Stomach (tissue), 9 donors: ENCODE results near the gene AQP12B. TPM values are rescaled to one million over a fixed set of nuclear protein-coding genes. Genes with fewer than 3 reads are reported as not detected.

Experiments used
- DNase-seq, 2 donors: peaks; one replicate each; pipeline versions ENCODE4 v3.0.0 to v3.0.0-alpha.2; 2013 to 2019
- H3K27ac ChIP-seq, 5 donors: fragments of 200-600 bp in 4 of 5; sonication (generic) in 4 of 5; one replicate each; pipeline ENCODE4 v1.5.1; 2013 to 2019; ENCODE audit warnings: mild to moderate bottlenecking in 1 of 5, moderate library complexity in 1 of 5
- H3K27me3 ChIP-seq, 3 donors: fragments of 200-600 bp; sonication (generic); one replicate each; pipeline ENCODE4 v1.5.1; 2017 to 2019; ENCODE audit warnings: mixed run types in 1 of 3
- H3K36me3 ChIP-seq, 4 donors: fragments of 200-600 bp; sonication (generic); 1 replicate in 3 of 4; 2 replicates in 1 of 4; pipeline ENCODE4 v1.5.1; 2016 to 2019
- H3K4me1 ChIP-seq, 4 donors: fragments of 200-600 bp; sonication (generic); one replicate each; pipeline ENCODE4 v1.5.1; 2016 to 2019
- H3K4me3 ChIP-seq, 4 donors: fragments of 200-600 bp; sonication (generic) in 3 of 4; one replicate each; pipeline ENCODE4 v1.5.1; 2016 to 2019; ENCODE audit warnings: mild to moderate bottlenecking in 1 of 4
- H3K9me3 ChIP-seq, 4 donors: fragments of 200-600 bp; sonication (generic); one replicate each; pipeline ENCODE4 v1.5.1; 2016 to 2019
- CTCF ChIP-seq, 7 experiments: fragments of 450-650 bp in 4 of 7; fragments of 200-600 bp in 3 of 7; sonication (generic) in 3 of 7; IDR thresholded peaks; one replicate each; pipeline ENCODE4 v1.5.1; 2016 to 2019; ENCODE audit warnings: antibody characterized with exemption in 7 of 7, control low read depth in 2 of 7, mild to moderate bottlenecking in 1 of 7
- EP300 ChIP-seq: sonication (generic); formaldehyde crosslinking; IDR thresholded peaks from one replicate; pipeline ENCODE4 v1.6.1; 2017; ENCODE audit warnings: antibody characterized with exemption
- POLR2A ChIP-seq, 4 donors: fragments of 450-650 bp; IDR thresholded peaks; one replicate each; pipeline ENCODE4 v1.6.1; 2016; ENCODE audit warnings: antibody characterized with exemption in 4 of 4, control low read depth in 2 of 4, mild to moderate bottlenecking in 1 of 4, moderate library complexity in 1 of 4
- POLR2AphosphoS5 ChIP-seq, 3 donors: sonication (generic); formaldehyde crosslinking; IDR thresholded peaks; one replicate each; pipeline ENCODE4 v1.6.1; 2016; ENCODE audit warnings: antibody characterized with exemption in 3 of 3
- WGBS, 5 donors: extraction: QIAGEN DNeasy Blood & Tissue Kit in 3 of 5; methylation state at CpG; one replicate each; pipeline versions ENCODE4 v1.1.5 to v1.1.7; 2013 to 2018; 5-methylcytosine and 5-hydroxymethylcytosine counted together
- intact Hi-C: fragments of 100-400 bp; cut with DNase I; formaldehyde crosslinking; loops from one replicate; pipeline ENCODE4 v1.15.1; 2023; ENCODE audit warnings: low total_unique reads
- polyA plus RNA-seq, 3 donors: library from polyadenylated mRNA; stranded (reverse); fragments of 200-250 nt; gene quantifications; one replicate each; pipeline ENCODE4 v1.2.3, GENCODE V29; 2013
- total RNA-seq, 5 donors: library from RNA; depleted of rRNA; stranded (reverse); fragments of >200 nt; gene quantifications; one replicate each; pipeline versions ENCODE4 v1.1.0 to v1.2.3, GENCODE V29; 2014 to 2016
- donor health status: healthy with polysubstance abuse.
- donor health status: Bipolar disorder and iron deficiency.
- donor health status: healthy.

Gene AQP12B
- total and polyA plus RNA-seq, 8 donors: 0.46 to 0.89 TPM; not detected in 6

GRCh38 chr2:240728827-240729226 lies 46.1 kb upstream of the AQP12B start:
- no peak overlapping the region for H3K4me3 ChIP-seq
- peaks cover 0 to 4% (median 0%) of the 10 kb centered on the region in 4 donors for H3K4me1 ChIP-seq
- no peaks in the 10 kb centered on the region for H3K36me3 ChIP-seq
- TF ChIP-seq EP300 (no peak), CTCF (IDR thresholded peaks at IDR 0.05) (no peak), POLR2A (IDR thresholded peaks at IDR 0.05) (no peak), POLR2AphosphoS5 (IDR thresholded peaks at IDR 0.05) (no peak)
- no peak for DNase-seq
- peaks cover 0 to 45% (median 14%) of the 10 kb centered on the region in 3 donors for H3K27me3 ChIP-seq
- H3K27ac ChIP-seq: no peak overlapping the region
- intact Hi-C loops: no loop called here
- no peaks in the 10 kb centered on the region for H3K9me3 ChIP-seq
- WGBS, 5 donors: 62 to 84% (median 80%) methylated on average over 7 of the region's 7 CpGs

- no peak for TF ChIP-seq CTCF (IDR thresholded peaks at IDR 0.05)
- TF ChIP-seq EP300: no peak
- no peak for TF ChIP-seq POLR2A (IDR thresholded peaks at IDR 0.05)
- no peak for TF ChIP-seq POLR2AphosphoS5 (IDR thresholded peaks at IDR 0.05)
- Histone ChIP-seq H3K4me1 (peaks cover 0 to 4% (median 0%) of the 10 kb centered on the region in 4 donors), H3K27me3 (peaks cover 0 to 45% (median 14%) of the 10 kb centered on the region in 3 donors), H3K4me3 (no peak overlapping the region), H3K27ac (no peak overlapping the region), H3K36me3 (no peaks in the 10 kb centered on the region), H3K9me3 (no peaks in the 10 kb centered on the region)
- 80 to 97% (median 86%) methylated on average over 10 of the region's 10 CpGs for WGBS, 5 donors
- no peak for DNase-seq
- intact Hi-C loops: no loop called here
Observed at GRCh38 chr2:240728361-240728760, 45.7 kb upstream of the AQP12B start.

GRCh38 chr2:240727913-240728312 lies 45.2 kb upstream of the AQP12B start:
- H3K9me3 ChIP-seq: no peaks in the 10 kb centered on the region
- intact Hi-C loops: no loop called here
- TF ChIP-seq EP300 (no peak), POLR2AphosphoS5 (IDR thresholded peaks at IDR 0.05) (no peak), POLR2A (IDR thresholded peaks at IDR 0.05) (no peak), CTCF (IDR thresholded peaks at IDR 0.05) (no peak)
- no peak for DNase-seq
- WGBS, 5 donors: 80 to 87% (median 81%) methylated on average over 14 to 15 of the region's 15 CpGs
- no peak overlapping the region for H3K4me3 ChIP-seq
- H3K4me1 ChIP-seq: peaks cover 0 to 4% (median 0%) of the 10 kb centered on the region in 4 donors
- H3K27ac ChIP-seq: no peak overlapping the region
- no peaks in the 10 kb centered on the region for H3K36me3 ChIP-seq
- H3K27me3 ChIP-seq: peaks cover 0 to 41% (median 14%) of the 10 kb centered on the region in 3 donors

GRCh38 chr2:240727439-240727838 lies 44.8 kb upstream of the AQP12B start:
- 76 to 83% (median 79%) methylated on average over 14 of the region's 14 CpGs for WGBS, 5 donors
- TF ChIP-seq EP300 (no peak), POLR2AphosphoS5 (IDR thresholded peaks at IDR 0.05) (no peak), CTCF (IDR thresholded peaks at IDR 0.05) (no peak), POLR2A (IDR thresholded peaks at IDR 0.05) (no peak)
- no peak overlapping the region for H3K27ac ChIP-seq
- intact Hi-C loops: no loop called here
- H3K36me3 ChIP-seq: no peaks in the 10 kb centered on the region
- peaks cover 0 to 4% (median 0%) of the 10 kb centered on the region in 4 donors for H3K4me1 ChIP-seq
- no peak overlapping the region for H3K4me3 ChIP-seq
- no peaks in the 10 kb centered on the region for H3K9me3 ChIP-seq
- DNase-seq: no peak
- peaks cover 0 to 41% (median 14%) of the 10 kb centered on the region in 3 donors for H3K27me3 ChIP-seq
